HG02798 (cell line): ENCODE data around the gene TERT.
"Not testable (repeated sequence)": the region's sequence is repeated elsewhere in the genome, so short reads cannot be mapped to it uniquely, and the experiment has no call there.

Experiments
- ATAC-seq: cut with Tn5 transposase; IDR thresholded peaks from one replicate; pipeline ENCODE4 v1.9.1; 2021; ENCODE audit warnings: mild to moderate bottlenecking; ENCODE audit not compliant: unreplicated experiment, poor library complexity

Gene TERT

GRCh38 chr5:1331861-1332405 lies 37.1 kb upstream of the TERT start:
- ATAC-seq = no peak

GRCh38 chr5:1330847-1331831 lies 36.3 kb upstream of the TERT start:
- no peak for ATAC-seq

- ATAC-seq = no peak
Measured at GRCh38 chr5:1330146-1330846, 35.4 kb upstream of the TERT start.

- ATAC-seq = no peak
Measured at GRCh38 chr5:1329111-1329579, 34.3 kb upstream of the TERT start.

- ATAC-seq = not testable (repeated sequence)
Measured at GRCh38 chr5:1328237-1329110, 33.6 kb upstream of the TERT start.

- not testable (repeated sequence) for ATAC-seq
Measured at GRCh38 chr5:1326901-1327756, 32.3 kb upstream of the TERT start.

GRCh38 chr5:1326532-1326875 lies 31.6 kb upstream of the TERT start:
- ATAC-seq = not testable (repeated sequence)

GRCh38 chr5:1325870-1326531 lies 31.1 kb upstream of the TERT start:
- no peak for ATAC-seq

GRCh38 chr5:1325191-1325741 lies 30.4 kb upstream of the TERT start:
- no peak for ATAC-seq

- ATAC-seq = no peak
Measured at GRCh38 chr5:1324719-1325190, 29.9 kb upstream of the TERT start.

- no peak for ATAC-seq
Measured at GRCh38 chr5:1324301-1324700, 29.4 kb upstream of the TERT start.

GRCh38 chr5:1323803-1324173 lies 28.9 kb upstream of the TERT start:
- no peak for ATAC-seq

- no peak for ATAC-seq
Measured at GRCh38 chr5:1322955-1323802, 28.3 kb upstream of the TERT start.

GRCh38 chr5:1322036-1322900 lies 27.4 kb upstream of the TERT start:
- no peak for ATAC-seq

GRCh38 chr5:1321576-1321975 lies 26.7 kb upstream of the TERT start:
- no peak for ATAC-seq
